ENCODE results near the gene PRKAB1.
A peak's percentile ranks its signal among the peaks of the same experiment; 100 is the strongest.

Gene PRKAB1

GRCh38 chr12:119681728-119682638 is 14.1 kb downstream of the PRKAB1 start:
- DNase-seq: no peak
- in situ Hi-C loops (cut with MboI; ENCODE audit: low pct_unique_long_range_greater_than_20kb, low sequenced_read_pairs): no loop called here

GRCh38 chr12:119682639-119683252 is 14.8 kb downstream of the PRKAB1 start:
- peak; percentile 37 for DNase-seq
- in situ Hi-C loops (cut with MboI; ENCODE audit: low pct_unique_long_range_greater_than_20kb, low sequenced_read_pairs): no loop called here

GRCh38 chr12:119683413-119683812 is 15.5 kb downstream of the PRKAB1 start:
- in situ Hi-C loops (cut with MboI; ENCODE audit: low pct_unique_long_range_greater_than_20kb, low sequenced_read_pairs): no loop called here
- no peak for DNase-seq

DNA sequence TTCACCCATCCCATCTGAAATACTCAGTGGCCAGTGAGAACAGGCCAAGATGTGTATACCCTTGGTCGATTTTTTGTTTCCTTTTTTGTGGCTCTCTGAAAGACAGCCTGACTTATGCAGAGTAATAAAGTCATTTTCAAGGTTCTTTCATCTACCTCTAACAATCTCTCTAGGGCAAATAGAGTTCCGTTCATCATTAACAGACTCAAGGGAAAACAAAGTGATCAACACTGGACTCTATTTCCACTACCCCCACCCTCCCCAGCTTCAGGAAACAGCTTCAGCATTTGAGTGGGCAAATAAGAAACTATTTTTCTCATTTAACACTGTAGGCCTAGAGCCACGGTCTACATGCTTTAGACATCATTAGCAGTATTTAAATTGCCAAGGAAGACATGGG is 15.9 kb downstream of the PRKAB1 start:
- in situ Hi-C loops (cut with MboI; ENCODE audit: low pct_unique_long_range_greater_than_20kb, low sequenced_read_pairs): no loop called here

GRCh38 chr12:119684711-119685369 is 16.9 kb downstream of the PRKAB1 start:
- in situ Hi-C loops (cut with MboI; ENCODE audit: low pct_unique_long_range_greater_than_20kb, low sequenced_read_pairs): no loop called here
- DNase-seq: no peak

More for the DNA sequence above, 15.9 kb downstream of the PRKAB1 start:
- no peak for DNase-seq

GRCh38 chr12:119685375-119685774 is 17.4 kb downstream of the PRKAB1 start:
- in situ Hi-C loops (cut with MboI; ENCODE audit: low pct_unique_long_range_greater_than_20kb, low sequenced_read_pairs): no loop called here
- DNase-seq: no peak

DNA sequence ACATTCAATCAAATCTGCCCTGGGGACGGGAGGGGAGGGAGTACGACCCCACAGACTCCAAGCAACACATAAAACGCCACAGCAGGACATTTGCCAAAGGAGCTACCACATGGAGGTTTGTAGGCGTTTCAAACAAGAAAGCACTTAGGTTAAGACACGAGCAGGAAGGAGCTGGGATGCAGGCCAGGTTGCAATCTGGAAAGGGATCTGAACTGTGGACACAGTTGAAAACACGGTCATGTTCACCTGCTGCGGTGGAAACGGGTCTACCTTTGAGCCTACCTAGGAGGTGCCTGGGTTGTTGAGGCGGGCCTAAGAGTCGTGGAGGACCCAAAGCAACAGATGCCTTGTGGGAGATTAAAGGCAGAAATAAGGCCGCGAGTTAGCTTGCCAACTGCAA is 18.4 kb downstream of the PRKAB1 start:
- DNase-seq: no peak
- in situ Hi-C loops (cut with MboI; ENCODE audit: low pct_unique_long_range_greater_than_20kb, low sequenced_read_pairs): no loop called here

DNA sequence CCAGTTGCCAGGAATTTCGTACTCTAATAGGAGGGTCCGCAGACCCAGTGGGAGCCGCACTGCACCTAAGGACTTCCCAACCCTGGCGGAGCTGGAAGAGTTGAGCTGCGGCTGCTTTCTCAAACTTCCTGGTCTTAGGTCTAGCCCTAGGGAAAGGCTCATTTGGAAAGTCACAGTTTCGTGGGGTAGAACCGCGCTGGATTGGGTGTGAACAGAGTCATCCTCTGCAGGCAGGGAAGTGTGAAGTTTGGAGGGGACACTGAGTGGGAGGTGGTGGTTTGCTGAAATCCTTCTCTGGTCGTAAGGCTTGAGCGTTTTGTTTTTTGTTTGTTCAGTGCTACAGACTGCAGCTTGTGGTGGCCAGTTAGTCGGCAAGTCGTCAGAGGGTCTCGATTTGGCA is 18.8 kb downstream of the PRKAB1 start:
- in situ Hi-C loops (cut with MboI; ENCODE audit: low pct_unique_long_range_greater_than_20kb, low sequenced_read_pairs): no loop called here
- DNase-seq: no peak

- in situ Hi-C loops (cut with MboI; ENCODE audit: low pct_unique_long_range_greater_than_20kb, low sequenced_read_pairs): no loop called here
These were observed 19.5 kb downstream of the PRKAB1 start for GRCh38 chr12:119687406-119687805.

DNA sequence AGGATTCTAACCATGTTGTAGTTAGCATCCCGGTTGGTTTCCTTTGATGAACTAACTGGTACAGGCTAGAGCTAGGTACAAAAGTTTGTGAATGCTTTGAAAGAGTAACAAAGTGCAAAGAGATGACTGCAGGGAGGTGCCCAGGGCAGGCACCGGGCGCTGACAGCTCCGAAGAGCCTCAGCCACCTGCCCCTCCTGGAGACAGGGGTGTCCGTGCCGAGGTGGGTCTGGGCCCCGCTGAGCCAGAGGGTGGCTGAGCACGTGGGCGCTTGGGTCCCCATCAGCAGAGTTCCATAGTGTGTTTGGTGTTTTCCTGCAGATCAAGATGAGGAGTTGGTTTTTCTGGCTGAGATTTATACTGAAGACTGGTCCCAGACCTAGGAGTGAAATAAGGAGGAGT is 19.9 kb downstream of the PRKAB1 start:
- no peak for DNase-seq
- in situ Hi-C loops (cut with MboI; ENCODE audit: low pct_unique_long_range_greater_than_20kb, low sequenced_read_pairs): no loop called here

More at GRCh38 chr12:119687406-119687805, 19.5 kb downstream of the PRKAB1 start:
- no peak for DNase-seq

GRCh38 chr12:119689935-119690500 is 22.1 kb downstream of the PRKAB1 start:
- no peak for DNase-seq

DNA sequence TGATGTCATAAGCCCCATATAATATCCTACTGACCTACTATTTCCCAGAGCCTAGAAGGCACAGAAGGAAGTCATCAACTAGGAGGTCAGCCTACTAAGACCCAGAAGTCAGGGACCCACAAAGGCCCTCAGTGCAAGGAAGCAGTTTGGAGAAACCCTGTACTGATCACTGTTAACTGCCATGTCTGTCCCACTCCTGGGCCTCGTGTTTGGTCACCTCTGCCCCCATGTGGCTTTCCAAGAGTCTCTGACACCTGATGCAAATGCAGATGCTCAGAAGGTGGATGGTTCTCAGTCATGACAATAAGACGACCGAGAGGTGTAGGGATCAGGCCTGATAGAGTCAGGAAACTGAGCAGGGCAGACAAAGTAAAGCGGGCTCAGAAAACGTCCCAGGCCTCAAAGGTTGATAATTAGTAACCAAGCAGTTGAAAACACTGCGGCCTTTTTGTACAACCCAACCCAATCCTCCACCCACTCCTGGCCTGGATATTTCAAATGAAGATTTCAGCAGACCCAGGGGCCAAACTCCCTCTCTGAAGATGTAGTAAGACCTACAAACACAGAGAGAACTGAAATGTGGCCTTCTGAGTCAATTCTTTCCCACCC is 23.4 kb downstream of the PRKAB1 start:
- in situ Hi-C loops (cut with MboI; ENCODE audit: low pct_unique_long_range_greater_than_20kb, low sequenced_read_pairs): no loop called here
- no peak for DNase-seq

More at GRCh38 chr12:119689935-119690500, 22.1 kb downstream of the PRKAB1 start:
- in situ Hi-C loops (cut with MboI; ENCODE audit: low pct_unique_long_range_greater_than_20kb, low sequenced_read_pairs): no loop called here

- in situ Hi-C loops (cut with MboI; ENCODE audit: low pct_unique_long_range_greater_than_20kb, low sequenced_read_pairs): no loop called here
- DNase-seq: no peak
These were observed 24.5 kb downstream of the PRKAB1 start for GRCh38 chr12:119692410-119692809.

DNA sequence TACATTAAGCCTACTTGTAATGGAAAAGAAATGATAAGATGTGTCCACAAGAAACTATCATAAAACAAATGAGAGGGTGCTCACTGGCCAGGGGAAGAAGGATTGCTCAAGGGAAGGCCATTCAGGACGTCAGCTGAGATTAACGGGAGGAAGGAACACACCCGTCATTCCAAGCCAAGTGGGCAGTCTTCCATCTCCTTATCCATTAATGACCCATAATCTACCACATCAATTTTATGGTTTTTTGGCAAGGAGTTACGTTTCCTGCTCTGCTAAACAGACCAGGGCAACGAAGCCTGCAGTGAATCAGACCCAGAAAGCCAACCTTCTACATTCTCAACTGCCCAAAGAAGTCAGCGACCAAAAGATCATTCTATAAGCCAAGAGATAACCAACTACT is 25.1 kb downstream of the PRKAB1 start:
- in situ Hi-C loops (cut with MboI; ENCODE audit: low pct_unique_long_range_greater_than_20kb, low sequenced_read_pairs): no loop called here
- DNase-seq: no peak

DNA sequence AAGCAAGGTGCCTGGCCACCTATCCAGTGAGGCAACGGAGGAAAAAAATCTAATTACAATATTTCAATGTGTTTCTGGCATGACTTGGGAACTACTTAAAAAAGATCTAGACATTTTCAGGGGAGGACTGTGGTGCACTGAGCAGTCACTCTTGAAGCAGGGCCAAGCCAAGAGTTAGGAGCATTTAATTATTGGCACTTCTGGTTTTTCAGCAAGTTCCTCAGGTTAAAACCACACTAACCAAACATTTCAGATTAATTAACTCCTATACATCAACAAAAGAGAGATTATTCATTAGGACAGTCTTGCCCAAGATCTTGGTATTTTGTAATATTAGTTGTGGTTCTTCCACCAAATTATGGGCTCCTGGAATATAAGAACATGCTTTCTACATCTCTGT is 25.6 kb downstream of the PRKAB1 start:
- in situ Hi-C loops (cut with MboI; ENCODE audit: low pct_unique_long_range_greater_than_20kb, low sequenced_read_pairs): no loop called here
- DNase-seq: no peak

- DNase-seq: no peak
- in situ Hi-C loops (cut with MboI; ENCODE audit: low pct_unique_long_range_greater_than_20kb, low sequenced_read_pairs): no loop called here
These were observed 26.2 kb downstream of the PRKAB1 start for GRCh38 chr12:119694111-119694510.

GRCh38 chr12:119695034-119695433 is 27.1 kb downstream of the PRKAB1 start:
- in situ Hi-C loops (cut with MboI; ENCODE audit: low pct_unique_long_range_greater_than_20kb, low sequenced_read_pairs): no loop called here
- no peak for DNase-seq

DNA sequence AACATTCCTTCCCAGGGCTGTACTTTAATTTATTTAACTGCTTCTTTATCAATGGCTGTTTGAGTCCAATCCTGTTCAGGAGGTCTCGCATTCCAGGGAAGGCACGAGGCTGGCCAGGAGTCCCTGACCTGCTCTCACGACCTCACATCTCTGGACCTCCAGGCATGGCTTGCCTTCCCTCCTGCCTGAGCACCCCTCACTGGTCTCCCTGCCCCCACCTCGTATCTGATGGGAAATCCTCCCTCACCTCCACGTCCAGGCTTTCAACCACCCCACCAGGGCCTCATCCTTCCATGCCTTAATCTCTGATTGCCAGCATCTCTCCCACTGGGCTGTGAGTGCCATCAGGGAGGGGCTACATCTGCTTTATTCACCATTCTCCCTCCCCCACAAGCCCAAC is 29.0 kb downstream of the PRKAB1 start:
- DNase-seq: no peak
- in situ Hi-C loops (cut with MboI; ENCODE audit: low pct_unique_long_range_greater_than_20kb, low sequenced_read_pairs): no loop called here

- in situ Hi-C loops (cut with MboI; ENCODE audit: low pct_unique_long_range_greater_than_20kb, low sequenced_read_pairs): no loop called here
- DNase-seq: no peak
These were observed 31.3 kb downstream of the PRKAB1 start for GRCh38 chr12:119699199-119699760.
